Measurements from ENCODE around the gene MRPS18C.

DNA sequence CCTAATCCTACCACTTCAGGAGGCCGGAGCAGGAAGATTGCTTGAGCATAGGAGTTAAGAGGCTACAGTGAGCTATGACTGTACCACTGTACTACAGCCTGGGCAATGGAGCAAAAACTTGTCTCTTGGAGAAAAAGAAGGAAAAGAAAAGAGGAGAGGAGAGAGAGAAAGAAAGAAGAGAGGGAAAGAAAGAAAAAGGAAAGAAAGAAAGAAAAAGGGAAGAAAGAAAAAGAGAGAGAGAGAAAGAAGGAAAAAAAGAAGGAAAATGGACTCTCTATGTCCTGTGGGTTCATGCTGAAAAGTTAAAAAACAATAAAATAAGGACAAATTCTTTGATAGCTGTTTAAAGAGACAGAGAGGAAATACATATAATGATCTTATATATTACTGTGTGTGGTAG lies 42.3 kb downstream of the MRPS18C start:
- TF ChIP-seq, protein P1, sequence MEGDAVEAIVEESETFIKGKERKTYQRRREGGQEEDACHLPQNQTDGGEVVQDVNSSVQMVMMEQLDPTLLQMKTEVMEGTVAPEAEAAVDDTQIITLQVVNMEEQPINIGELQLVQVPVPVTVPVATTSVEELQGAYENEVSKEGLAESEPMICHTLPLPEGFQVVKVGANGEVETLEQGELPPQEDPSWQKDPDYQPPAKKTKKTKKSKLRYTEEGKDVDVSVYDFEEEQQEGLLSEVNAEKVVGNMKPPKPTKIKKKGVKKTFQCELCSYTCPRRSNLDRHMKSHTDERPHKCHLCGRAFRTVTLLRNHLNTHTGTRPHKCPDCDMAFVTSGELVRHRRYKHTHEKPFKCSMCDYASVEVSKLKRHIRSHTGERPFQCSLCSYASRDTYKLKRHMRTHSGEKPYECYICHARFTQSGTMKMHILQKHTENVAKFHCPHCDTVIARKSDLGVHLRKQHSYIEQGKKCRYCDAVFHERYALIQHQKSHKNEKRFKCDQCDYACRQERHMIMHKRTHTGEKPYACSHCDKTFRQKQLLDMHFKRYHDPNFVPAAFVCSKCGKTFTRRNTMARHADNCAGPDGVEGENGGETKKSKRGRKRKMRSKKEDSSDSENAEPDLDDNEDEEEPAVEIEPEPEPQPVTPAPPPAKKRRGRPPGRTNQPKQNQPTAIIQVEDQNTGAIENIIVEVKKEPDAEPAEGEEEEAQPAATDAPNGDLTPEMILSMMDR (IDR thresholded peaks at IDR 0.05 in 8 of 11, conservative IDR thresholded peaks at IDR 0.05 in 3 of 11): no peak
- TF ChIP-seq POLR2A (IDR thresholded peaks at IDR 0.05) (no peak), POLR2AphosphoS5 (IDR thresholded peaks at IDR 0.05) (no peak)
